ENCODE data around the gene FAM162A. TPM values are rescaled to one million over a fixed set of nuclear protein-coding genes. Genes with fewer than 3 reads are reported as not detected.

Gene FAM162A
- total RNA-seq, 1 donor: 16.7 TPM

- DNase-seq (ENCODE audit: low read depth): peak; percentile 76
- TF ChIP-seq, protein P1, sequence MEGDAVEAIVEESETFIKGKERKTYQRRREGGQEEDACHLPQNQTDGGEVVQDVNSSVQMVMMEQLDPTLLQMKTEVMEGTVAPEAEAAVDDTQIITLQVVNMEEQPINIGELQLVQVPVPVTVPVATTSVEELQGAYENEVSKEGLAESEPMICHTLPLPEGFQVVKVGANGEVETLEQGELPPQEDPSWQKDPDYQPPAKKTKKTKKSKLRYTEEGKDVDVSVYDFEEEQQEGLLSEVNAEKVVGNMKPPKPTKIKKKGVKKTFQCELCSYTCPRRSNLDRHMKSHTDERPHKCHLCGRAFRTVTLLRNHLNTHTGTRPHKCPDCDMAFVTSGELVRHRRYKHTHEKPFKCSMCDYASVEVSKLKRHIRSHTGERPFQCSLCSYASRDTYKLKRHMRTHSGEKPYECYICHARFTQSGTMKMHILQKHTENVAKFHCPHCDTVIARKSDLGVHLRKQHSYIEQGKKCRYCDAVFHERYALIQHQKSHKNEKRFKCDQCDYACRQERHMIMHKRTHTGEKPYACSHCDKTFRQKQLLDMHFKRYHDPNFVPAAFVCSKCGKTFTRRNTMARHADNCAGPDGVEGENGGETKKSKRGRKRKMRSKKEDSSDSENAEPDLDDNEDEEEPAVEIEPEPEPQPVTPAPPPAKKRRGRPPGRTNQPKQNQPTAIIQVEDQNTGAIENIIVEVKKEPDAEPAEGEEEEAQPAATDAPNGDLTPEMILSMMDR (IDR thresholded peaks at IDR 0.05; ENCODE audit: insufficient read depth, low read length): no peak
- H3K4me3 ChIP-seq (ENCODE audit: low read depth, low read length): peak within 1 kb of the TSS; percentile 97
Observed at GRCh38 chr3:122382888-122383666, 905 bp upstream of the FAM162A start, which contains the start of gene MIX23. Gene MIX23 (minus strand): TSS chr3:122383231. CDS start chr3:122383224, 7 bp downstream.

GRCh38 chr3:122387709-122388108 lies 3.7 kb downstream of the FAM162A start:
- TF ChIP-seq, protein P1 (IDR thresholded peaks at IDR 0.05; ENCODE audit: insufficient read depth, low read length): no peak
- H3K4me3 ChIP-seq (ENCODE audit: low read depth, low read length): no peak overlapping the region
- no peak for DNase-seq (ENCODE audit: low read depth)

DNA sequence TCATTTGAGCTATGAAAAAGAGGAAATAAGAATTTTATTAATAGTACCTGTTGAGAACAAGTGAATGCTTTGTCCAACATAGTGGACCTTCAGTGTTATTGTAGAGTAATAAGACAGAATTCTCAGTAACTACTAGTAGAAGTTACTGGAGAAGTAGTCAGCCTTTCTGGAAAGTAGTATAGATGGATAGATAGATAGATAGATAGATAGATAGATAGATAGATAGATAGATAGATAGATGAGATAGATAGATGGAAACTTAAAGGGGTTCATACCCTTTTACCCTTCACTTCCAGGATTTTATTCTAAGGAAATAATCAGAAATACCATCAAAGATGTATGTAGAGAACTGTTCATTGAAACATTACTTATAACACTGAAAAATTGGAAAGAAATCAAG lies 5.2 kb downstream of the FAM162A start:
- TF ChIP-seq, protein P1 (IDR thresholded peaks at IDR 0.05; ENCODE audit: insufficient read depth, low read length): no peak
- no peak for DNase-seq (ENCODE audit: low read depth)

GRCh38 chr3:122389892-122390291 lies 5.9 kb downstream of the FAM162A start:
- DNase-seq (ENCODE audit: low read depth): no peak
- TF ChIP-seq, protein P1 (IDR thresholded peaks at IDR 0.05; ENCODE audit: insufficient read depth, low read length): no peak
- no peak overlapping the region for H3K4me3 ChIP-seq (ENCODE audit: low read depth, low read length)

More for the DNA sequence above, 5.2 kb downstream of the FAM162A start:
- H3K4me3 ChIP-seq (ENCODE audit: low read depth, low read length): no peak overlapping the region

DNA sequence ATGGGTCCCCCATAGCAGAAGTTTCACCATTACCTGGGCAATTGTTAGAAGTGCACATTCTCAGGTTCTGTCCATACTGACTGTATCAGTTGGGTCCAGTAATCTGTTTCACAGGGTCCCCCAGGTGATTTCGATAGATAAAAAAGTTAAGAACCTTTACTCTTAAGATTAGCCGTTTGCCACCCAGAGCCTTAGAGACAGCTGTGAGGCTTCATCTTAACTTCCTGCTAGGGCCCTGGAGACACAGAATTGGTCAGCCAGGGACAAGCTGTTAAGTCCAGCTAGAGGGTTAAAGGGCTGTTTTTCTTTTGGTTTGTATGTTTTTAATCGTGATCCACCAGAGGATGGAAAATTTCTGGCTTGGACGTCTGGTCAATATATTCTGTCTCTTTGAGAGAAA lies 6.7 kb downstream of the FAM162A start:
- no peak overlapping the region for H3K4me3 ChIP-seq (ENCODE audit: low read depth, low read length)
- DNase-seq (ENCODE audit: low read depth): no peak
- TF ChIP-seq, protein P1 (IDR thresholded peaks at IDR 0.05; ENCODE audit: insufficient read depth, low read length): no peak

- no peak for DNase-seq (ENCODE audit: low read depth)
- no peak overlapping the region for H3K4me3 ChIP-seq (ENCODE audit: low read depth, low read length)
- TF ChIP-seq, protein P1 (IDR thresholded peaks at IDR 0.05; ENCODE audit: insufficient read depth, low read length): no peak
Observed at GRCh38 chr3:122391681-122392446, 7.9 kb downstream of the FAM162A start.

All from fibroblast of the aortic adventitia (primary cell).